Measurements from ENCODE around the gene KRTAP12-2. TPM values are rescaled to one million over a fixed set of nuclear protein-coding genes. Genes with fewer than 3 reads are reported as not detected.

Gene KRTAP12-2
- total and polyA plus RNA-seq, 12 donors: not detected

DNA sequence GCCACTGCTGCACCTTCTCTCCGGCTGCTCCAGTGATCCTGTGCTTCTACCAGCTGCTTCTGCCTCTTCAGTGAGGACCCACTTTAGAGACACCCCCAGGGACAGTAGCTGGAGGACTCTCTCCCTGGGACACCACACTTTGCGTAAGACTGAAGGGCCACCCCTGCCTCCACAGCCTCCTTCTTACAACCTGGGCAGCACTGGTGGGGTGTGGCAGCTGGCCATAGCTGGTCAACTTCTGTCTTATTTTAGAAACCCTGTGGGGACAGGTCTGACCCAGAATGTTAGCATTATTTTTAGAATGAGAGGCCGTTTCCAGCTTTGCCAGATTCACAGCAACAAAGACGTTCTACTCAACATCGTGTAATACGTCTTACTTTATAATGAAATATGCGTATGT lies 41.0 kb downstream of the KRTAP12-2 start:
- Histone ChIP-seq H3K9me3 (replicated peaks in 1 of 3) (no peaks in the 10 kb centered on the region), H3K4me1 (replicated peaks in 1 of 2) (no peaks in the 10 kb centered on the region), H3K27ac (no peak overlapping the region), H3K36me3 (replicated peaks in 1 of 2) (no peaks in the 10 kb centered on the region), H3K4me3 (no peak overlapping the region), H3K27me3 (no peaks in the 10 kb centered on the region)
- intact Hi-C loops (cut with DNase I): no loop called here
- DNase-seq: no peak
- no peak for TF ChIP-seq POLR2A (IDR thresholded peaks at IDR 0.05)
- WGBS, 4 donors: 82 to 90% (median 87%) methylated on average over 7 of the region's 7 CpGs

DNA sequence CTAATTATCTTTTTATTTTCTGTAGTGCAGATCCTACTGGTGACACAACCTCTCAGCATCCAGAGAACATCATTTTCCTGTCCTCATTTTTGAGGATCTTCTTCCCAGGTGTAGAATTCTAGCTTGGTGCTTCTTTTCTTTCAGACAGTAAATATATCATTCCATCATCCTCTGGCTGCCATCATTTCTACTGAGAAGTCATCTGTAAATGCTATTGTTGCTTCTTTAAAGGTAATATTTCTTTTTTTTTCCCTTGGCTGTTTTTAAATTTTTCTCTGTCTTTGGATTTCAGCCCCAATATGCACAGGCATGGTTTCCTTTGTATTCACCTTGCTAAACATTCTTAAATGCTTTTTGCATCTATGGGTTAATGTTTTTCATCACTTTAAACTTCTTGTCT lies 43.2 kb downstream of the KRTAP12-2 start:
- intact Hi-C loops (cut with DNase I): no loop called here
- H3K4me1 ChIP-seq (replicated peaks in 1 of 2): no peaks in the 10 kb centered on the region
- H3K27ac ChIP-seq: no peak overlapping the region
- no peaks in the 10 kb centered on the region for H3K9me3 ChIP-seq (replicated peaks in 1 of 3)
- DNase-seq: no peak
- H3K27me3 ChIP-seq: no peaks in the 10 kb centered on the region
- no peaks in the 10 kb centered on the region for H3K36me3 ChIP-seq (replicated peaks in 1 of 2)
- TF ChIP-seq, protein P1, sequence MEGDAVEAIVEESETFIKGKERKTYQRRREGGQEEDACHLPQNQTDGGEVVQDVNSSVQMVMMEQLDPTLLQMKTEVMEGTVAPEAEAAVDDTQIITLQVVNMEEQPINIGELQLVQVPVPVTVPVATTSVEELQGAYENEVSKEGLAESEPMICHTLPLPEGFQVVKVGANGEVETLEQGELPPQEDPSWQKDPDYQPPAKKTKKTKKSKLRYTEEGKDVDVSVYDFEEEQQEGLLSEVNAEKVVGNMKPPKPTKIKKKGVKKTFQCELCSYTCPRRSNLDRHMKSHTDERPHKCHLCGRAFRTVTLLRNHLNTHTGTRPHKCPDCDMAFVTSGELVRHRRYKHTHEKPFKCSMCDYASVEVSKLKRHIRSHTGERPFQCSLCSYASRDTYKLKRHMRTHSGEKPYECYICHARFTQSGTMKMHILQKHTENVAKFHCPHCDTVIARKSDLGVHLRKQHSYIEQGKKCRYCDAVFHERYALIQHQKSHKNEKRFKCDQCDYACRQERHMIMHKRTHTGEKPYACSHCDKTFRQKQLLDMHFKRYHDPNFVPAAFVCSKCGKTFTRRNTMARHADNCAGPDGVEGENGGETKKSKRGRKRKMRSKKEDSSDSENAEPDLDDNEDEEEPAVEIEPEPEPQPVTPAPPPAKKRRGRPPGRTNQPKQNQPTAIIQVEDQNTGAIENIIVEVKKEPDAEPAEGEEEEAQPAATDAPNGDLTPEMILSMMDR (IDR thresholded peaks at IDR 0.05): no peak
- TF ChIP-seq POLR2A (IDR thresholded peaks at IDR 0.05): no peak
- H3K4me3 ChIP-seq: no peak overlapping the region

DNA sequence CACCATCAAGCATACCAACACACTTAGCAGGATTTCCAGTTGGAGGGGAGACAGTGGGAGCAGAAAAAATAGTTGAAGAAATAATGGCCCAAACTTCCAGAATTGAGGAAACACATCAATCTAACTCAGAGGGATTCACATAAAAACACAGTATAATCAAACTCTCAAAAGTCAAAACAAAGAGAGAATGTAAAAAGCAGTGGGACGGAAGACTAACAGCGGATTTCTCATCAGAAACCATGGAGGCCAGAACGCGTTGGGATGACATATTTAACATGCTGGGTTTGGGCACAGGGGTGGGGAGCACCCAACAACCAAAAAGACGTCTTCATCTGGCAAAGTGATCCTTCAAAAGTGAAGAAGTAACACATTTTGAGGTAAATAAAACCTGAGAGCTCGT lies 46.8 kb downstream of the KRTAP12-2 start:
- intact Hi-C loops (cut with DNase I): no loop called here
- no peaks in the 10 kb centered on the region for H3K9me3 ChIP-seq (replicated peaks in 1 of 3)
- 79 to 83% (median 81%) methylated on average over 6 of the region's 6 CpGs for WGBS, 4 donors
- DNase-seq: no peak
- no peaks in the 10 kb centered on the region for H3K36me3 ChIP-seq (replicated peaks in 1 of 2)
- no peak for TF ChIP-seq POLR2A (IDR thresholded peaks at IDR 0.05)
- TF ChIP-seq, protein P1 (IDR thresholded peaks at IDR 0.05): no peak
- H3K27me3 ChIP-seq: no peaks in the 10 kb centered on the region
- no peak overlapping the region for H3K4me3 ChIP-seq
- no peaks in the 10 kb centered on the region for H3K4me1 ChIP-seq (replicated peaks in 1 of 2)
- H3K27ac ChIP-seq: no peak overlapping the region

DNA sequence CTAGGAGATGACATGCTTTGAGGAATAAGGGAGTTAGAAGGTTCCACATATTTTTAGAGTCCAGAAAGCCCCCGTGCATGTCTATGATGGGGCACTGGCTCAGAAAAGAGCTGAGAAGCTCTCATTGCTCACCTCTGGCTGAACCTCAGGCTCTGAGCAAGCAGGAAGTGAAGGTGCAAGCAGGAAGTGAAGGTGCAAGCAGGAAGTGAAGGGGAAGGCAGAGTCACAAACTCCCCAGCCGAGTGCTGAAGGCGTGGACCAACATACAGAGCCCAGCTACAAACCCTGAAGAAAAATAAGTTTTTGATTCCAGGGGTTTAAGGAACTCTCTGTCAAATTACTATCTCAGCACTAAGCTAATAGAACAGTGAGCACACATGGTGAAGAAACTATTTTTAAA lies 47.8 kb downstream of the KRTAP12-2 start:
- DNase-seq: no peak
- TF ChIP-seq, protein P1 (IDR thresholded peaks at IDR 0.05): no peak
- no peak for TF ChIP-seq POLR2A (IDR thresholded peaks at IDR 0.05)
- H3K27ac ChIP-seq: no peak overlapping the region
- intact Hi-C loops (cut with DNase I): no loop called here
- no peaks in the 10 kb centered on the region for H3K27me3 ChIP-seq
- no peaks in the 10 kb centered on the region for H3K36me3 ChIP-seq (replicated peaks in 1 of 2)
- no peak overlapping the region for H3K4me3 ChIP-seq
- 55 to 66% (median 60%) methylated on average over 3 of the region's 3 CpGs for WGBS, 4 donors
- H3K4me1 ChIP-seq (replicated peaks in 1 of 2): no peaks in the 10 kb centered on the region
- H3K9me3 ChIP-seq (replicated peaks in 1 of 3): no peaks in the 10 kb centered on the region

DNA sequence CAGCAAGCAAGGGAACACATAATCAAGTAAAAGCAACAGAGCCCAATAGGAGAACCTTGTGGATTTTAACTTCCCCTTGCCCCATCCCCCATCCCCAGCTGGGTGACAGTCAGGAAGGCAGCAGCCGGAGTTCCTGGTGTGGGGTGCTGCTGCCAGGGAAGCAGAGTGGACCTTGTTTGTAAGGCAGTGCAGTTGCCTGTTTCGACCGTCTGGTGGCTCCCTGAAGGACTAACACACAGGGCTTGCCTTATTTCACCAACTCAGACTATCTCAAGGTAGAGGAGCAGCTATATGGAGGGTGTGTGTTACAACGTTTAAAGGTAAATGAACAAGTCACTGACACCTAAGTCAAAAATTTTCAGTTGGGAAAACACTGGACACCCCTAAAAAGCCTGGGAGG lies 48.2 kb downstream of the KRTAP12-2 start:
- Histone ChIP-seq H3K27me3 (no peaks in the 10 kb centered on the region), H3K4me3 (no peak overlapping the region), H3K4me1 (replicated peaks in 1 of 2) (no peaks in the 10 kb centered on the region), H3K36me3 (replicated peaks in 1 of 2) (no peaks in the 10 kb centered on the region), H3K9me3 (replicated peaks in 1 of 3) (no peaks in the 10 kb centered on the region), H3K27ac (no peak overlapping the region)
- WGBS, 4 donors: 13 to 29% (median 21%) methylated on average over 3 to 4 of the region's 4 CpGs
- intact Hi-C loops (cut with DNase I): no loop called here
- no peak for TF ChIP-seq POLR2A (IDR thresholded peaks at IDR 0.05)
- TF ChIP-seq, protein P1 (IDR thresholded peaks at IDR 0.05): peak in 3 of 6 experiments; percentile 17 to 26 (median 19)
- DNase-seq: peak in 5 of 7 donors; percentile 24 to 40 (median 36)
